Stimulated activated CD4-positive, alpha-beta T cell treated with anti-CD3 and anti-CD28 coated beads, Interleukin-2, amount 100 ng/mL, for 48 hours (primary cell): ENCODE results near the gene ZNF124.
A peak's percentile ranks its signal among the peaks of the same experiment; 100 is the strongest.
"Not testable (repeated sequence)": the region's sequence is repeated elsewhere in the genome, so short reads cannot be mapped to it uniquely, and the experiment has no call there.

ENCODE experiments used
- DNase-seq, 2 donors: peaks; one replicate each; pipeline ENCODE4 v3.0.0-alpha.2; 2020

The ZNF124 gene

GRCh38 chr1:247171875-247172563 lies at the start of gene ZNF124:
TSS of gene ZNF124 (minus strand) at chr1:247172020. CDS start at chr1:247171877, 143 bp downstream.
- DNase-seq = not testable (repeated sequence)

DNA sequence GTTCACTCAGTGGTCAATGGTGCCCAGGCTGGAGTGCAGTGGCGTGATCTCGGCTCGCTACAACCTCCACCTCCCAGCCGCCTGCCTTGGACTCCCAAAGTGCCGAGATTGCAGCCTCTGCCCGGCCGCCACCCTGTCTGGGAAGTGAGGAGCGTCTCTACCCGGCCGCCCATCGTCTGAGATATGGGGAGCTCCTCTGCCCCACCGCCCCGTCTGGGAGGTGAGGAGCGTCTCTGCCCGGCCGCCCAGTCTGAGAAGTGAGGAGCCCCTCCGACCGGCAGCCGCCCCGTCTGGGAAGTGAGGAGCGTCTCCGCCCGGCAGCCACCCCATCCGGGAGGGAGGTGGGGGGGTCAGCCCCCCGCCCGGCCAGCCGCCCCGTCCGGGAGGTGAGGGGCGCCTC lies 48.5 kb upstream of the ZNF124 start:
- DNase-seq = not testable (repeated sequence)

DNA sequence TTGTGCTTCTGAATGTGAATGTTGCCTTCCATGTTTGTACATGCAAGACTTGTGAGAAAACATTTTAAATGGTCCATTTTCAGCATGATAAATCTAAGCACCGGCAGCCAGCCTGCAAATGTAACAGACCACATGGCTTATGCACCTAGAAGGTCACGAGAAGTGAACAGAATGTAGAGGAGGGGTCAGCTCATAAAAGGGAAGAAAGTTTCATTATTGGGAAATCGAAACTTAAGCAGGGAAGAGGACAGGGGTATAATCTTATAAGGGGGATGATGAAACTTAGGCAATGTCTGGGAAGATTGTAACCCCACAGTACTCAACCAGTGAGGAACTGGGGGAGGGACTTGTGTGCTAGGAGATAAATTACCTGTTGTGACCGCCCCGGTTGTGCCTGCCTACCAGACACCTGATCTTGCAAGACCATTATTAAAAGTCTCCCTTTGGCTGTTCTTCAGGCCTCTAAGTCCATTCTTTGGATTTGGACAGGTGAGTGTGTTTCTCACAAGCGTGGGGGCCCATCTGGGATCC lies 46.4 kb upstream of the ZNF124 start:
- no peak for DNase-seq

DNA sequence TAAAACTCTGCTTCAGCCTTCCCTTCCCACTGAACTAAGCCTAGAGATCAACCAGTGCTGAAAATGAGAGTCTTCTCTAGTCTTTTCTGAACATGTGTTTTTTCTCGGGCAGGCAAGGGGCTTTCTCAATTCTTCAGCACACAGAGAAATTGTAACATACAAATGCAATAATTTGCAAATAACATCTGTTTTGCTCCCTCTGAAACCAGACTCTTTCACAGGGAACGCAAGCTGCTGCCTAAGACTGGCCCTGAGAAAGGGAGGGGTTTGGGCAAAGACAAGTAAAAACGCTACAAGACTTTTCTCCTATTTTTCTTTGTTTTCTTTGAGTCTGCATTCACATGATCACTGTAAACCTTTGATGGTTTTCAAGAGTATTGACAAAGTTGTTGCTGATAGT lies 44.4 kb upstream of the ZNF124 start:
- no peak for DNase-seq

GRCh38 chr1:247212627-247213617 lies 41.1 kb upstream of the ZNF124 start:
- no peak for DNase-seq

DNA sequence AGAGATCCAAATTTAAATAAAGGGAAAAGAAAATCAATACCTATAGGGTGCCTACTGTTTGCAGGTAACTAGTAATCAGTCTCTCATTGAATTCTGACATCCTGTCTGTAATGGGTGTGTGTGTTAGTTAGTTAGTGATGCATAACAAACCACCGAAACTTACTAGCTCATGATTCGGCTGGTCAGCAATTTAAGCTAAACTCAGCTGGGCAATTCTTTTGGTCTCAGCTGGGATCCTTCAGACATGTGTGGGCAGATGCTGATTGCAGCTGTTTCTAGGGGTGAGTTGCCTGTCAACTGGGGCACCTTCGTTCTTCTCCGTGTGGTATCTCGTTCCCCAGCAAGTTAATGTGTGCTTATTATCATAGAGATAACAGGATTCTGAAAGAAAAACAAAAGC lies 40.2 kb upstream of the ZNF124 start:
- DNase-seq = no peak

- no peak for DNase-seq
Observed at GRCh38 chr1:247211339-247211738, 39.5 kb upstream of the ZNF124 start.

DNA sequence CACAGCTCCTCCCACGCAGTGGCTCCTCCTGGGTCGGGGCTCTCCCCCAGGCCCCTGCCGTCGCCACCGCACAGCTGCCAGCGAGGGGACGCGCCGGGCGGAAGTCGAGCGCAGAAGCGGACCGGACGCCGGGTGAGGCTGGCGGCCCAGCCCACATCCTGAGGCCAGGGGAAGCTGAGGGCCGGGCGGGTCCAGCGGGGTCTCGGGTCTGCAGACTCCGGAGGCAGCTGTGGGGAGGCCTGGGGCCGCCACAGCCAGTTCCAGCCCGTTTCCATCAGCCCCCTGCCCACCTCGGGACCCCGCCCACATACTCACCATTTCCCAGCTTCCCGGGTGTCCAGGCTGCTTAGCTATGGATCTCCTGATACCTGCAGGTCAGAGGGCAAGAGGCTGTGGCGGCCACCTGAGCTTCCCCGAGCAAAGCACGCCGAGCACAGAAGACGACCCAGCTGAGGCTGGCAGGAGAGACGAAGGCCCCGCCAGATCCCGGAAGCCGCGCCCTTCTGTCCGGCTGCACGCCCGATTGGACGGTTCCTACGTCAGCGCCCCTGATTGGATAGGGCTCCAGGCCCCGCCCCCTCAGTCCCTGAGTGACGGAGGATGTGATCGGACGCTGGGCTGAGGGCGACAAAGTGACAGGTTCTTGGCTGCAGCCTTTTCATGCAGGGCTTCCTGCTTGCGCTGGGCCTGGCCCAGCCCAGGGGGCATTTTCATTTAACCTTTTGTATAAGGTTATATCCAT lies 38.7 kb upstream of the ZNF124 start:
- peak; percentile 93 to 95 for DNase-seq

- DNase-seq = no peak
Observed at GRCh38 chr1:247210062-247210375, 38.2 kb upstream of the ZNF124 start.

- DNase-seq = no peak
Observed at GRCh38 chr1:247209396-247209795, 37.6 kb upstream of the ZNF124 start.

- no peak for DNase-seq
Observed at GRCh38 chr1:247204177-247204647, 32.4 kb upstream of the ZNF124 start.

- DNase-seq = no peak
Observed at GRCh38 chr1:247198781-247199180, 27.0 kb upstream of the ZNF124 start.

- DNase-seq = no peak
Observed at GRCh38 chr1:247193958-247194357, 22.1 kb upstream of the ZNF124 start.

GRCh38 chr1:247189981-247190798 lies 18.4 kb upstream of the ZNF124 start:
- no peak for DNase-seq

- DNase-seq = no peak
Observed at GRCh38 chr1:247185667-247186066, 13.8 kb upstream of the ZNF124 start.

DNA sequence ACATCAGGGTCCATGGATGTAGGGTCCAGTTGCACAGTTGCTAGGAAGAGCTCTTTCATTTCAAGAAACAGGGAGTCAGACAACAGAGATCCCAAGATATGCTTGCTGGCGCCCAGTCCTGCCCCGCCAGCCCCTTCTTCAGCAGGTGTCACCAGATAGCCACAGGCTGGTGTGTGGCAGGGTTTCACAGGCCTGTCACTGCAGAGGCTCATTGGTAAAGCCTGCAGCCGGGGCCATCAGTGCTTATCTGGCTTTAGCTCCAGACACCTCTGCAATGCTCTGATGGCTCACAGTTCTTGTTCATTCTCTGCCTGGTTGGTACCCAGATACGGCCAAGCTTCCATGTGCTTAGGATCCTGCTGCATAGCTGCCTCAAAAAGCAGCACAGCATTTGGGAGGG lies 12.4 kb upstream of the ZNF124 start:
- DNase-seq = no peak

DNA sequence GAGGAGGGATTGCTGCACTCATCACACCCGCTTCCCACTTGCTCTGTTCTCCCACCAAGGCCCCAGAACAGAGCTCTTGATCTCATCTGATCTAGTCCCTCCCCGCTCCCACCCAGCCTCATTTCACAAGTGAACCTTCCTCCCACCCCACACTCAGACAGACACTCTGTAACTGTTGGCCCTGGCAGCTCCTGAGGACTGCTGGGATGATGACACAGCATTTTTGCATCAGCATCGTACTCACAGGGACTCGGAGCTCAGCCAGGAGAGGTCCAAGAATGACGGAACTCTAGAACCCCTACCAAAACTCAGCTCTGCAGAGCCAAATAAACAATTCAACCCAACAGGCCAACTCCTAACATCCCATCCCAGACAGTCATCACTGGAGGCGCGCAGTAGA lies 11.2 kb upstream of the ZNF124 start:
- no peak for DNase-seq

DNA sequence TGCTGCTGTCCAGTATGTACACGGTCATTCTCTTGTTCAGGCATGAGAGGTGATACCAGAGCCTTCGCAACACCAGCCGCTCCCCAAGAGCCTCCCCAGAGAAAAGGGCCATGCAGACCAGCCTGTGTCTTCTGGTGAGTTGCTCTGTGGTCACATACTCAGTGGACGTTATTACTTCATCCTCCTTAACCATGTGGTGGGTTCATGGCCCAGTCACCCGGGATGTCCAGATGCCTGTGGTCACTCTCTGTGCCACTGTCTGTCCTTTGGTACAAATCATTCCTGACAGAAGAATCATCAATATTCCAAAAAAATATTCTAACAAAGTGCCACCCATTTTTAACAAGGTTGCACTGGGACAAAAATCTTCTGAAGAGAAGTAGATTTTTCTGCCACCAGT lies 8.8 kb upstream of the ZNF124 start:
- DNase-seq = no peak

GRCh38 chr1:247177755-247178154 lies 5.9 kb upstream of the ZNF124 start:
- no peak for DNase-seq

- no peak for DNase-seq
Observed at GRCh38 chr1:247175458-247175857, 3.6 kb upstream of the ZNF124 start.

DNA sequence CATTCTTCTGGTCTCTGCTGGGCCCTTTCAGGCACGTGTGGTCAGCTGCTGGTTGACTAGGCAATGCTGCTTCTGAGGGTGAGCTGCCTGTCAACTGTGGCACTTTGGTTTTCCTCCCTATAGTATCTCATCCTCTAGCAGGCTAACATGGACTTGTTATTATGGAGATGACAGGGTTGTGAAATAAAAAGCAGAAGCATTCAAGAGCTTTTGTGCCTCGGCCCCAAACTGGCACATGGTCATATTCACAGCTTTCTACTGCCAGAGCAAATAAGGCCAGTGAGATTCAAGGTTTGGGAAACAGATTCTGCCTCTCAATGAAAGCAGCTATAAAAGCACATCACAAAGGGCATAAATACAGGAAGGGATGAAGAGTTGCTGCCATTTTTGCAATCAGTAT lies 1.6 kb upstream of the ZNF124 start:
- DNase-seq = no peak

DNA sequence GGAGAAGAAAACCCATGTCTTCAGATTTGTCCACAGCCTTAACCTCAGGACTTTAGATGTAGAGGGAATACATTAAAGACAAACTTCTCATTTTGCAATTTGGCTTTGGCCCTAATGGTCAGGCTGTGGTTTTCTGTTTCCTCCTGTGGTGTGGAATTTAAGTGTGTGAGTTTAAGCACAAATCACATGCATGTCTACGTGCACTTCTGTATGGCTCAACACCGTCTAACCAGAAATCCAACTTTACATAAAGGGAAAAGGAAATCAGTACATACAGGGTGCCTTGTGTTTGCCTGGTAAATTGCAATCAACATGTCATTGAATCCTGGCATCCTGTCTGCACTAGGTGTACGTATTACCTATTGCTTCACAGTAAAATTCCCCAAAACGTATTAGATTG lies 1.2 kb upstream of the ZNF124 start:
- DNase-seq = no peak
